Activated CD4-positive, alpha-beta T cell treated with anti-CD3 and anti-CD28 coated beads, Interleukin-2, amount 50 U/mL, for 16 hours (primary cell): ENCODE data around the gene KLRK1.
"Not testable (repeated sequence)": the region's sequence is repeated elsewhere in the genome, so short reads cannot be mapped to it uniquely, and the experiment has no call there.

Source experiments
- DNase-seq: peaks from one replicate; pipeline ENCODE4 v3.0.0-alpha.2; 2020

KLRK1 gene

GRCh38 chr12:10389904-10390303, at the start of gene KLRK1:
Gene KLRK1 (minus strand): TSS chr12:10390041. CDS start chr12:10388810, 1,231 bp downstream.
- no peak for DNase-seq

GRCh38 chr12:10437601-10438000, 47.8 kb upstream of the KLRK1 start:
- not testable (repeated sequence) for DNase-seq

- DNase-seq: not testable (repeated sequence)
Observed at GRCh38 chr12:10435816-10436215, 46.0 kb upstream of the KLRK1 start, which contains the start of gene KLRC2. Gene KLRC2 (minus strand): TSS chr12:10436010. CDS start chr12:10435986, 24 bp downstream.

GRCh38 chr12:10430623-10431022, 40.8 kb upstream of the KLRK1 start:
- not testable (repeated sequence) for DNase-seq

GRCh38 chr12:10425938-10426337, 36.1 kb upstream of the KLRK1 start:
- not testable (repeated sequence) for DNase-seq

GRCh38 chr12:10424260-10424899, 34.5 kb upstream of the KLRK1 start:
- not testable (repeated sequence) for DNase-seq

GRCh38 chr12:10422159-10422558, 32.3 kb upstream of the KLRK1 start:
- not testable (repeated sequence) for DNase-seq

GRCh38 chr12:10420334-10420733, 30.5 kb upstream of the KLRK1 start, which contains the start of gene KLRC3:
Gene KLRC3 (minus strand): TSS chr12:10420595. CDS start chr12:10420550, 45 bp downstream.
- DNase-seq: not testable (repeated sequence)

GRCh38 chr12:10409392-10409791, 19.6 kb upstream of the KLRK1 start, which contains the start of gene KLRC4:
Gene KLRC4 (minus strand): TSS chr12:10409757. CDS start chr12:10409575, 182 bp downstream.
- DNase-seq: no peak

- DNase-seq: no peak
Observed at GRCh38 chr12:10408842-10409241, 19.0 kb upstream of the KLRK1 start.

GRCh38 chr12:10406725-10407124, 16.9 kb upstream of the KLRK1 start:
- DNase-seq: no peak

- DNase-seq: no peak
Observed at GRCh38 chr12:10405294-10405693, 15.5 kb upstream of the KLRK1 start.

GRCh38 chr12:10404798-10405197, 15.0 kb upstream of the KLRK1 start:
- no peak for DNase-seq

GRCh38 chr12:10400829-10401228, 11.0 kb upstream of the KLRK1 start:
- DNase-seq: no peak

- DNase-seq: no peak
Observed at GRCh38 chr12:10398168-10398567, 8.3 kb upstream of the KLRK1 start.

GRCh38 chr12:10397296-10397695, 7.5 kb upstream of the KLRK1 start:
- no peak for DNase-seq

GRCh38 chr12:10396176-10396575, 6.3 kb upstream of the KLRK1 start:
- not testable (repeated sequence) for DNase-seq

GRCh38 chr12:10395390-10395998, 5.7 kb upstream of the KLRK1 start:
- DNase-seq: no peak

GRCh38 chr12:10394531-10395152, 4.8 kb upstream of the KLRK1 start:
- DNase-seq: not testable (repeated sequence)

GRCh38 chr12:10393291-10393690, 3.5 kb upstream of the KLRK1 start:
- no peak for DNase-seq

GRCh38 chr12:10392394-10392930, 2.6 kb upstream of the KLRK1 start:
- DNase-seq: no peak

- DNase-seq: not testable (repeated sequence)
Observed at GRCh38 chr12:10390991-10391390, 1.1 kb upstream of the KLRK1 start.

GRCh38 chr12:10388624-10389413, 1.0 kb downstream of the KLRK1 start:
- no peak for DNase-seq
